Nucleus accumbens (tissue), 56 donors: Measurements from ENCODE around the gene RASGEF1C.

Source experiments
- DNase-seq, 56 donors: peaks; one replicate each; lab custom pipeline; 2025; lab: John Stamatoyannopoulos, UW

Gene RASGEF1C

GRCh38 chr5:180111273-180112002 lies 97.6 kb downstream of the RASGEF1C start:
- DNase-seq = no peak

DNA sequence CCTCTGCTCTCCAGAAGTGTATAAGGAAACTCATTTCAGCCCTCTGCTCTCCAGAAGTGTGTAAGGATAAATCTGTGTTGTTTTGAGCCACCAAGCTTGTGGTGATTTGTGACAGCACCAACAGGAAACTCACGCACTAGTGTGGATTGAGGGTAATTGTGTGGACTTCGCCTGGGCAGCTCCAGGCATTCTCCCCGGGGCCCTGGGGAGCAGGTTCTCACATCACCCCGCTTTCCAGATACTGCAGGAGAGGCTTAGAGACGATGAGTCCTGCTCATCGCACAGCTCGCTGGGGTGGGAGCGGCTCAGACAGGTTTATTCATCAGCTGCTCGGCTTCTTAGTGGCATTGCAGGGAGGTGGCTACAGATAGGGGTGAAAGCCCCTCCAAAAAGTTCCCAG lies 99.1 kb downstream of the RASGEF1C start:
- no peak for DNase-seq

- DNase-seq = no peak
Observed at GRCh38 chr5:180107005-180107404, 102.0 kb downstream of the RASGEF1C start.

- no peak for DNase-seq
Observed at GRCh38 chr5:180105827-180106312, 103.1 kb downstream of the RASGEF1C start.

DNA sequence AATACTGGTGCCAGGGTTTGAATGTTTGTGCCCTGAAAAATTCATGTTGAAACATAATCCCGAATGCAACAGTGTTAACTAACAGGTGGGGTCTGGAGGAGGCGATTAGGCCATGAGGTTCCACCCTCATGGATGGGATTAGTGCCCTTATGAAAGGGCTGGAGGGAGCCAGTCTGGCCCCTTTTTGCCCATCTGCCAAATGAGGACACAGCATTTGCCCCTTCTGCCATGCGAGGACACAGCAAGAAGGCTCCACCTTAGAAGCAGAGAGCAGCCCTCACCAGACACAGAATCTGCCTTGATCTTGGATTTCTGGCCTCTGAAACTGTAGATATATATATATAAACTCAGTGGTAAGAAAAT lies 104.9 kb downstream of the RASGEF1C start:
- DNase-seq = no peak

DNA sequence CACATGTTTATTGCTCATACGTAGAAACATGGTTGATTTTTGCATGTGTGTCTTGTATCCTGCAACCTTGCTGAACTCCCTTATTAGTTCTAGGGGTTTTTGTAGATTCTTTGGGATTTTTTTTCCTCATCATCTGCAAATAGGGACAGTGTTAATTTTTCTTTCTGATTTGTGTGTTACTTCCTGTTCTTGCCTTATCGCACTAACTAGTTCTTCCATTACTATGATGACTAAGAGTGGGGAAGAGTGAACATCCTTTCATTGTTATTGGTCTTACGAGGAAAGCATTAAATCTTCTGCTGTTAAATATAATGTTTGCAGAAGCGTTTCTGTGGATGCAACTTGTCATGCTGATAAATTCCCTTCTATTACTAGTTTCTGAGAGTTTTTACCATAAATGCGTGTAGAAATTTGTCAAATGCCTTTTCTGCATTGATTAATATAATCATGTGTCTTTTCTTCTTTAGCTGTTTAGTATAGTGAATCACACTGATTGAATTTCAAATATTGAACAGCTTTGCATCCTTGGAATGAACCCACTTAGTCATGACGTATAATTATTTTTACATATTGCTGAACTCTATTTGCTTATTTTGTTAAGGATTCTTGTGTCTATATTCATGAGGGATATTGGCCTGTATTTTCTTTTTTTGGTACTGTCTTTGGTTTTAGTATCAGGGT lies 105.4 kb downstream of the RASGEF1C start:
- DNase-seq = no peak

- no peak for DNase-seq
Observed at GRCh38 chr5:180102636-180103035, 106.4 kb downstream of the RASGEF1C start.

- DNase-seq = no peak
Observed at GRCh38 chr5:180101451-180102105, 107.4 kb downstream of the RASGEF1C start.

DNA sequence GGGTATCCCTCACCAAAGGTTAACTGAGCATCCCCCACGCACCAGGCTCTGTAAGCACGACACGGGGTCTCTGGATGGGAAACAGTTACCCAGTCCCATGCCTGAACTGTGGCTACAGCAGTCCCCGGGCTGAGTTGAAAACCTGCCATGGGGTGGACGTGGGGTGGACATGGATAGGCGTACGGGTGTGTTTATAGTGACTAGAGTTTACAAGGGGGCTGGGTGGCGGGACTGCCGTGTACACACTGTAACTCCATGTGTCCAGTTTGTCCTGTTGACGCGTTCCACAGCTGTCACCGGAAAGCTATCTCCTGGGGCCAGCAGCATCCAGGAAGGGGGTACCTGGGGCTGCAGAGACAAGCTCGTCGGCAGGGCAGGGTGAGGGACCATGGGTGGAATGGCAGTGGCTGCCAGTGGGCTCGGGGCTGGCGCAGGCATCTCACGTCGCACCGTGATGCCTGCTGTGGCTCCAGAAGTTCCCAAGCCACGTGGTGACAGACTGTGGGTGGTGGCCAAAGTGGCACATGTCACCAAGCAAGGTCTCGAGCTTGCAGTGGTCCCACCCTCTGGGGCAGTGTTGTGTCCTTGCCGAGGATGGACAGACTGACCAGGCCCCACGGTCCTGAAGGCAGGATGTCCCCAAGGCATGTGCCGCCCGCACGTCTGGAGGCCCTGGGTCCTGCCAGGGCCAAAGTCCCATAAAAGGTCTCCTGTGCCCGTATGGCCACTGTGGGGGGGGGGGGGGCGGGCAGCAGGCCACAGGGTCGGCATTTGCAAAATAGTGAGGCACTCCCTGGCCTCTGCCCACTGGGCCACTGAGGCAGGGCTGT lies 108.2 kb downstream of the RASGEF1C start:
- DNase-seq = no peak

GRCh38 chr5:180099733-180100611 lies 109.0 kb downstream of the RASGEF1C start:
- DNase-seq = no peak

DNA sequence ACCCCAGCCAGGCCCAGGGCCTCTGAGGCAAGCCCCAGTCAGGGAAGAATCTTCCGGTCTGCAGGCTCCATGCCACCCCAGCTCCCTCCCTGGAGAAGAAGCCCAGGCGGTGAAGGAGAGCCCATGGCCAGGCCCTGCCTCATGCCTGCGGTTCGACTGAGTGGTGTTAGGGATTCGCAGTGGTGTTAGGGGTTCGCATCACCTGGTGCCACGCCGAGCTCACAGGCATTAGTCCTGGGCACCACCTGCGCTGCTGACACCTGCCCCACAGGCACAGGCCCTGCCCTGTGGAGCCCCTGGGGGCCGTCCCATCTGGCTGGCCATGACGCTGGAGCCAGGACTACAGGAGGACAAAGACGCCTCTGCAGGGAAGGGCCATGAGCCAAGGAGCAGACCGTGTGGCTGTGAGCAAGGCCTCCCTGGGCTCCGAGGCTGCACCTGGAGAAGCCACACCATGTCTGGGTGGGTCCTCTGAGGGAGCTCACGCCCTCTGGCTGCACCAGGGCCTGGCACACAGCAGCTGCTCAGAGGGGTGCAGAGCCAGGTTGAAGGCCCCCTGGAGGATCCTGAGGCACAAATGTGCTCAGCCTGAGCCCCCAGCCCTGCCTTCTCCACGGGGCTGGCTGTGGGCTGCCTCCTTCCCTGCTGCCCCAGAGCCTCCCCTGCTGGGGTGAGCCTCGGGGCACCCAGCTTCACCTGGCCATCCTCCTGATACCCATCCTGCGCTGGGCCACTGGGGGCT lies 109.8 kb downstream of the RASGEF1C start:
- DNase-seq = no peak

DNA sequence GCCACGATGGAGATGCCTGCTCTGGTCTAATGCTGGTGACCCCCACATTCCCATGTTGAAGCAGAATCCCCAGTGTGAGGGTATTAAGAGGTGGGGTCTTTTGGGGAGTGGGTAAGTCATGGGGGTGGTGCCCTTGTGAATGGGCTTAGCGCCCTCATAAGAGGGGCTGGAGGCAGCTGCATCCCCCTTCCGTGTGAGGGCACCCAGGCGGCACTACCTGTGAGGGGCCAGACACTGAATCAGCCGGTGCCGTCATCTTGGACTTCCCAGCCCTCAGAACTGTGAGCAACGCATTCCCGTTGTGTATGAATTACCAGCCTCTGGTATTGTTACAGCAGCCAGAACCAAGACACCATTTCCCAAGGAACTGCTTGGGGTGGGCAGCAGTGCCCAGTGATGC lies 110.5 kb downstream of the RASGEF1C start:
- DNase-seq = no peak

GRCh38 chr5:180097926-180098325 lies 111.1 kb downstream of the RASGEF1C start:
- no peak for DNase-seq

DNA sequence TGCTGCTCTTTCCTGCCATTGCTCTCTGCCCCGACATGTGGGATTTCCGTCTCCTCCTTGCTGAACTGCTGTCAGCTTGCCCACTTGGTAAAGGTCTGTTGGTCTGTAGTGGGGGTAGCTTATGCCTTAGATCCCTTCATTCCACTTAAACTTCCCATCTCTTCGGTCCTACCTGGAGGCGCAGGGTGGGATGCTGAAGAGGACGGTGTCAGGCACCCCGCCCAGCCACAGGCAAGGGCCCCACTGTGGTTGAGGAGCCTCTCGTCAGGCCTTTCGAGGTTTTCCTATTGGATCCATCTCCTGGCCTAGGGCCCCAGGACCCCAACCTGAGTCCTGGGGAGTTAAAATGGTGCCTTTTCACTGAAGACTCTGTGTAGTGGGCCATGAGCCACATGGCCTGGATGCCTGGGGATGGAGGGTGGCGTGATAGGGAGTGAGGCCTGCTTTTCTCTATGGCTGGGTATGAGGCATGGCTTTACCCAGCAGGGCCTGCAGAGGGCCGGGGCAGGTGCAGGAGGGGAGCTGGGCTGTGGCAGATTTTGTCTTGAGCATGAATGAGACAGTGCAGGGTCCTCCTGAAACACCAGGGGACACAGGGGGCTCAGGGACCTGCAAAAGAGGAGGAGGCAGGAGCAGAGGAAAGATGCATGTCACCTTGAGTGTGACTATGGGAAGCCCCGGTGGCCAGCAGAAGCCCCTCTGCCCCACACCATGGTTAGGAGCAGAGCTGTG lies 111.7 kb downstream of the RASGEF1C start:
- no peak for DNase-seq

GRCh38 chr5:180096616-180097015 lies 112.4 kb downstream of the RASGEF1C start:
- DNase-seq = no peak

- DNase-seq = no peak
Observed at GRCh38 chr5:180095545-180095944, 113.5 kb downstream of the RASGEF1C start.

- peak in 14 of 56 donors; percentile 15 to 43 (median 26) for DNase-seq
Observed at GRCh38 chr5:180093651-180094382, 115.2 kb downstream of the RASGEF1C start.

DNA sequence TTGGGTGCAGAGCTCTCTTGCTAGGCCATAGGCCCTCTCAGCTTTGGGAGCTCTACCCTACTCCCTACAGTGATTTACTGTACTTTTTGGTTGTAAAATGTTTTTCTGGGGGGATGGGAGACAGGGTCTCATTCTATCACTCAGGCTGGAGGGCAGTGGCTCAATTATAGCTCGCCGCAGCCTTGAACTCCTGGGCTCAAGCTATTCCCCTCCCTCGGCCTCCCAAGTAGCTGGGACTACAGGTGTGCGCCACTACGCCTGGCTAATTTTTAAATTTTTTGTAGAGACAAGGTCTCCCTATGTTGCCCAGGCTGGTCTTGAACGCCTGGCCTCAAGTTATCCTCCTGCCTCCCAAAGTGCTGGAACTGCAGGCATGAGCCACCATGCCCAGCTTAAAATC lies 115.8 kb downstream of the RASGEF1C start:
- no peak for DNase-seq
